C4-2B (cell line): Measurements from ENCODE around the gene MARK2.

Experiments
- H3K27ac ChIP-seq: fragments of 450-650 bp; 2 replicates; pipeline ENCODE4 v1.5.1; 2017
- ZFX ChIP-seq: fragments of 450-650 bp; IDR thresholded peaks from 2 replicates; pipeline ENCODE4 v1.6.1; 2017
- TF ChIP-seq, protein P1 (sequence below): fragments of 450-650 bp; conservative IDR thresholded peaks from 2 replicates; pipeline ENCODE4 v1.5.1; 2017; ENCODE audit warnings: mild to moderate bottlenecking

MARK2 gene

DNA sequence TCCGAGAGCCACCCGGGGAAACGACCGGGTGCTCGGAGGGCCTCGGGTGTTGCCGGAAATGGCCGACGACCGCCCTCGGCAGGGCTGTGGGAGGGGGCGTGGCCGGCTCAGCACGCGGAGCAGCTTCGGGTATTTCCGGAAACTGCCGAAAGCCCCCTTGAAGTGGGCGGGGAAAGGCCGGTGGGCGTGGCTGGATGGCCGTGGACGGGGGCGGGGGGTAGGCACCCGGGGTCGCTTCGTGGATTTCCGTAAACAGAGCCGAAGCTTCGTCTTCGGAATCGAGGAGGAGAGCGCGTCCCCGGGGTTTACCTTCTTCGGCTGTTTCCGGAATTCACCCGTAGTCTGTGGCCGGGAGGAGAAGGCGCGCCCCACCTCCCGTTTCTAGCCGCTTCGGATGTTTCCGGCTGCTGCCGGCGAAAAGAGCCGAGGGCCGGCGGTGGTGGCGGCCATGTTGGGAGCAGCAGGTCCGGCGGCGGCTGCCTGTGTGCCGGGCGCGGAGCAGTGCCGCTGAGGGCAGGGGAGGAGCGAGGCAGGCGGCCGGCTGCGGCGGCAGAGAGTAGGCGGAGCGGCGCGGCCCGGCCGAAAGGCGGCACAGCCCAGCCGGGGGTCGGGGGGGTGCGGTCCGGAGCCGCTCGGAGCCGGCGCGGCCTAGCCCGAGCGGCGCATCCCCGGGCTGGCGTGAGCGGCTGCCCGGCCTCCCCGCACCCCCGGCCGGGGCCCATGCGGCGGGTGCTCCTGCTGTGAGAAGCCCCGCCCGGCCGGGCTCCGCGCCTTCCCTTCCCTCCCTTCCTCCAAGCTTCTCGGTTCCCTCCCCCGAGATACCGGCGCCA is at the start of gene MARK2:
MARK2 (plus strand) TSS at position 433 of the 830 bp plus-strand sequence; CDS start at position 830, 397 bp downstream.
- peak; percentile 100 for TF ChIP-seq ZFX
- TF ChIP-seq, protein P1, sequence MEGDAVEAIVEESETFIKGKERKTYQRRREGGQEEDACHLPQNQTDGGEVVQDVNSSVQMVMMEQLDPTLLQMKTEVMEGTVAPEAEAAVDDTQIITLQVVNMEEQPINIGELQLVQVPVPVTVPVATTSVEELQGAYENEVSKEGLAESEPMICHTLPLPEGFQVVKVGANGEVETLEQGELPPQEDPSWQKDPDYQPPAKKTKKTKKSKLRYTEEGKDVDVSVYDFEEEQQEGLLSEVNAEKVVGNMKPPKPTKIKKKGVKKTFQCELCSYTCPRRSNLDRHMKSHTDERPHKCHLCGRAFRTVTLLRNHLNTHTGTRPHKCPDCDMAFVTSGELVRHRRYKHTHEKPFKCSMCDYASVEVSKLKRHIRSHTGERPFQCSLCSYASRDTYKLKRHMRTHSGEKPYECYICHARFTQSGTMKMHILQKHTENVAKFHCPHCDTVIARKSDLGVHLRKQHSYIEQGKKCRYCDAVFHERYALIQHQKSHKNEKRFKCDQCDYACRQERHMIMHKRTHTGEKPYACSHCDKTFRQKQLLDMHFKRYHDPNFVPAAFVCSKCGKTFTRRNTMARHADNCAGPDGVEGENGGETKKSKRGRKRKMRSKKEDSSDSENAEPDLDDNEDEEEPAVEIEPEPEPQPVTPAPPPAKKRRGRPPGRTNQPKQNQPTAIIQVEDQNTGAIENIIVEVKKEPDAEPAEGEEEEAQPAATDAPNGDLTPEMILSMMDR = no peak
- peak within 1 kb of the TSS; percentile 93 for H3K27ac ChIP-seq

DNA sequence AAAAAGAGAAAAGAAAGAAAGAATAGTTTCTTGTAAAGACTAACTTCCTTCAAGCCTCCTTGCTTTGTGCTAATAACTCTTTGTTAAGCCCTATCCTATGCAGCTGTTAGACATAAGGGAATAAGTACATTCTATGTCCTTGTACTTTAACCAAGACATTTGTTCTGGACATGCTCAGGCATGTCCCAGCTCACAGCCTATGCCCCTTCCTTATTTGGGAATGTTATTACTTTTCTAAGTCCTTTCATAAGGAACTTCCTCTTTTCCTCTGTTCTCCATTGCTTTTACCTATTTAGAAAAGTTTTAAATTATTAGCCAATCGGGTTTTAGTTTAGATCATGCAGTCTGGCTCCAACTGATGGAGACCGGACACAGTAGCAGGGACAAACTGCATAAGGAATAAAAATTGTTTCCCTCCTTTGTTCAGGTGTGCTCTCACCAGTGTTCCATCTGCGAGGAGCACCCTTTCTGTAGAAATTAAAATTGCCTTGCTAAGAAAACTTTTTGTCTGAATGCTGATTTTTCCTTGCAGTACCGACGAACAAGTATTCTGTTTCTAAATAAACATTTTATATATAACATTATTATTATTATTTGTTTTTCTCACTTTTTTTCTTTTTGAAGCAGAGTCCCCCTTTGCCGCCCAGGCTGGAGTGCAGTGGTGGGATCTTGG is 47.3 kb upstream of the MARK2 start:
- H3K27ac ChIP-seq = no peak overlapping the region
- TF ChIP-seq, protein P1 = no peak
- TF ChIP-seq ZFX = no peak

- TF ChIP-seq, protein P1 = no peak
- TF ChIP-seq ZFX = no peak
- no peak overlapping the region for H3K27ac ChIP-seq
These were observed 45.7 kb upstream of the MARK2 start for GRCh38 chr11:63793161-63793560.

GRCh38 chr11:63795066-63795465 is 43.8 kb upstream of the MARK2 start:
- TF ChIP-seq, protein P1 = no peak
- TF ChIP-seq ZFX = no peak

GRCh38 chr11:63800921-63801320 is 38.0 kb upstream of the MARK2 start:
- H3K27ac ChIP-seq = no peak overlapping the region
- TF ChIP-seq, protein P1 = no peak
- TF ChIP-seq ZFX = no peak

More at GRCh38 chr11:63795066-63795465, 43.8 kb upstream of the MARK2 start:
- no peak overlapping the region for H3K27ac ChIP-seq

DNA sequence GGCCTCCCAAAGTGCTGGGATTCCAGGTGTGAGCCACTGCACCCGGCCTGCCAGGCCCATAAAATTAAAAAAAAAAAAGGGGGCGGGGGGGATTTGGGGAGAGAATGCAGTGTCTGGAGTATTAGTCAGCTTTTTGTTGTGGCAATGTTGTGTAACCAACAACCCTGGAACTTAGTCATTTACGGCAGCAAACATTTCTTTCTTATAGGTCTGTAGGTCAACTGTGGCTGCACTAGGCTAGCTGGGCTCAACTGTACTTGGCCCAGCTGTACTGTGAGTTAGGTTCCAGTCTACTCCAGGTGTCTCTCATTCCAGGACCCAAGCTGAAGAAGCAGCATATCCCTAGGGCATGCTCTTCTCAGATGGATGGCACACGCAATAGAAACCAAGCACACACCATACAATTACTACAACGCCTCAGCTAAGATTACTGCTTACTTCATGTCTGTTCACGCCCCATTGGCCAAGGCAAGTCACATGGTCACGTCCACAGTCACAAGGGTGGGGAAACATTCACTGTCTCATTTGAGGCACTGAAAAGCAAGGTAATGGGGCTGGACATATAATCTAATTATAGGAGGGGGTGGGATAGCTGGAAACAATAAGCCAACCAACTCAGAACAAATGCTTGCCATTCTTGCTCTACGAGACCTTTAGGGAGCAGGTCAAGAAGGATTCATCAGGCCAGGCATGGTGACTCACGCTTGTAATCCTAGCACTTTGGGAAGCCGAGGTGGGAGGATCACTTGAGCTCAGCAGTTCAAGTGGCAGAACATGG is 36.1 kb upstream of the MARK2 start:
- no peak overlapping the region for H3K27ac ChIP-seq
- TF ChIP-seq, protein P1 = no peak
- no peak for TF ChIP-seq ZFX
